Neural cell (in vitro differentiated cells): ENCODE data around the gene MYL7. TPM values are rescaled to one million over a fixed set of nuclear protein-coding genes. Genes with fewer than 3 reads are reported as not detected.

ENCODE experiments used
- H2AFZ ChIP-seq: fragments of 200-600, 300-800 bp; sonication (generic), shearing (Covaris generic); 2 replicates; pipeline ENCODE4 v1.6.0; 2014; ENCODE audit warnings: low read depth, mild to moderate bottlenecking, antibody characterized with exemption, low read length, moderate library complexity
- H3F3A ChIP-seq: fragments of 200-600 bp; shearing (Covaris generic); 2 replicates; pipeline ENCODE4 v1.6.1; 2016; ENCODE audit warnings: mild to moderate bottlenecking, moderate library complexity, mixed read lengths, antibody characterized with exemption, low read length; ENCODE audit not compliant: insufficient read depth, poor library complexity, severe bottlenecking
- H3K27ac ChIP-seq: fragments of 200-600, 300-800 bp; sonication (generic), shearing (Covaris generic); 2 replicates; pipeline ENCODE4 v1.5.1; 2014; ENCODE audit warnings: mild to moderate bottlenecking, low read length, moderate library complexity
- H3K27me3 ChIP-seq: fragments of 300-800, 200-600 bp; sonication (generic), shearing (Covaris generic); 2 replicates; pipeline ENCODE4 v1.6.0; 2014; ENCODE audit warnings: mild to moderate bottlenecking, low read depth, low read length, moderate library complexity; ENCODE audit not compliant: insufficient read depth
- H3K36me3 ChIP-seq: fragments of 300-800, 200-600 bp; sonication (generic), shearing (Covaris generic); 2 replicates; pipeline ENCODE4 v1.5.1; 2014; ENCODE audit warnings: mild to moderate bottlenecking, antibody characterized with exemption, low read length, moderate library complexity; ENCODE audit not compliant: insufficient read depth
- H3K4me2 ChIP-seq: fragments of 300-800, 200-600 bp; sonication (generic), shearing (Covaris generic); 2 replicates; pipeline ENCODE4 v1.6.0; 2014; ENCODE audit warnings: mild to moderate bottlenecking, low read length
- H3K4me3 ChIP-seq: fragments of 300-800, 200-600 bp; sonication (generic), shearing (Covaris generic); 2 replicates; pipeline ENCODE4 v1.5.1; 2014; ENCODE audit warnings: mild to moderate bottlenecking, low read length, moderate library complexity
- H3K79me2 ChIP-seq: fragments of 200-600 bp; shearing (Covaris generic); replicated peaks from 2 replicates; pipeline ENCODE4 v1.6.0; 2014; ENCODE audit warnings: mild to moderate bottlenecking, low read length, moderate library complexity; ENCODE audit not compliant: insufficient read depth
- H3K9ac ChIP-seq: fragments of 300-800, 200-600 bp; sonication (generic), shearing (Covaris generic); 2 replicates; pipeline ENCODE4 v1.6.1; 2016; ENCODE audit warnings: mild to moderate bottlenecking, low read length, mixed read lengths
- H3K9me2 ChIP-seq: fragments of 200-600 bp; shearing (Covaris generic); 2 replicates; pipeline ENCODE4 v1.6.1; 2016; ENCODE audit warnings: mild to moderate bottlenecking, low read length, mixed read lengths; ENCODE audit not compliant: insufficient read depth
- H3K9me3 ChIP-seq: fragments of 200-600, 300-800 bp; sonication (generic), shearing (Covaris generic); 2 replicates; pipeline ENCODE4 v1.6.1; 2016; ENCODE audit warnings: mild to moderate bottlenecking, mixed run types, low read length, moderate library complexity, mixed read lengths
- H4K20me1 ChIP-seq: fragments of 200-600 bp; shearing (Covaris generic); 2 replicates; pipeline ENCODE4 v1.6.1; 2016; ENCODE audit warnings: mild to moderate bottlenecking, mixed run types; ENCODE audit not compliant: insufficient read depth
- EP300 ChIP-seq: fragments of 450-650 bp; conservative IDR thresholded peaks from 2 replicates; pipeline ENCODE4 v1.6.1; 2014; ENCODE audit warnings: antibody characterized with exemption, mild to moderate bottlenecking, moderate library complexity; ENCODE audit not compliant: poor library complexity, severe bottlenecking
- EZH2 ChIP-seq: fragments of 200-600, 300-800 bp; shearing (Covaris generic), sonication (generic); IDR thresholded peaks from 2 replicates; pipeline ENCODE4 v1.6.1; 2014; ENCODE audit warnings: antibody characterized with exemption, low read length, borderline replicate concordance, mild to moderate bottlenecking; ENCODE audit not compliant: insufficient read depth, poor library complexity, severe bottlenecking
- MXI1 ChIP-seq: fragments of 450-650 bp; conservative IDR thresholded peaks from 2 replicates; pipeline ENCODE4 v1.6.1; 2014; ENCODE audit warnings: antibody characterized with exemption, mild to moderate bottlenecking; ENCODE audit not compliant: poor library complexity, severe bottlenecking
- POLR2AphosphoS5 ChIP-seq: IDR thresholded peaks from 2 replicates; pipeline ENCODE4 v1.6.1; 2012
- RAD21 ChIP-seq: fragments of 450-650 bp; conservative IDR thresholded peaks from 2 replicates; pipeline ENCODE4 v1.6.1; 2014; ENCODE audit warnings: antibody characterized with exemption, mild to moderate bottlenecking, moderate library complexity
- REST ChIP-seq: IDR thresholded peaks from 2 replicates; pipeline ENCODE4 v1.6.1; 2012; ENCODE audit warnings: borderline replicate concordance
- SMC3 ChIP-seq: fragments of 450-650 bp; conservative IDR thresholded peaks from 2 replicates; pipeline ENCODE4 v1.6.1; 2014; ENCODE audit warnings: antibody characterized with exemption, mild to moderate bottlenecking, moderate library complexity; ENCODE audit not compliant: poor library complexity
- TAF1 ChIP-seq: IDR thresholded peaks from 2 replicates; pipeline ENCODE4 v1.6.1; 2012; ENCODE audit warnings: low read depth
- polyA plus RNA-seq: library from polyadenylated mRNA; depleted of rRNA; stranded (reverse); fragments of >200 nt; gene quantifications from 2 replicates; pipeline ENCODE4 v1.2.3, GENCODE V29; 2014
- TF ChIP-seq, protein P1 (sequence below): fragments of 450-650 bp; IDR thresholded peaks from 2 replicates; pipeline ENCODE4 v1.5.1; 2014; ENCODE audit warnings: antibody characterized with exemption, mild to moderate bottlenecking, moderate library complexity; ENCODE audit not compliant: poor library complexity, severe bottlenecking

The MYL7 gene
- polyA plus RNA-seq, 1 donor from 2014 or later: 0.76 TPM

DNA sequence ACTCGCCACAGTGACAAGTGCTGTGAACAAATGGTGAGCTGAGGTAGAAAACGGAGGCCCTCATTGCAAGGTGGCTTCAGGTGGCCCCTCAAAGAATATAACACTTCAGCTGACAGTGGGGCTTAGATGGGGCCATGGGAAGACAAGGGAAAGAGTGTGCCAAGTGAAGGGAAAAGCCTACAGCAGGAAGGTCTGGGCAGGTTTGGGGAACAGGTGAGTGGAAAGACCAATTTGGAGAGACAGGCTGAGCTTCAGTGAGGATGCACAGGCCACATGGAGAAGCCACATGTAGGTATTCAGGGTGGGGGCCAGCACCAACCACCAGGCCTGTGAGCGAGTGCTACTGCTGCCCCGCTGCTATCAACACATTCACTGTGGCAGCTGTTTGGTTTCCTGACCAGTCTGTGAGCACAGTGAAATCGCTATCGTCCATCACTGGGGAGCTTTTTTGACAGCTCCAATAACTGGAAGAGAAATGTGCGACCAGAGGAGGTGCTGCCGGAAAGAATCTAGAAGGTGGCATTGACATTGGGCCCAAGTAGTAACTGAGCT, 21.2 kb downstream of the MYL7 start:
- H2AFZ ChIP-seq: no peak overlapping the region
- H3K36me3 ChIP-seq: no peaks in the 10 kb centered on the region
- H3K4me2 ChIP-seq: no peak overlapping the region

GRCh38 chr7:44117801-44118429, 23.2 kb downstream of the MYL7 start:
- no peaks in the 10 kb centered on the region for H3K9me2 ChIP-seq
- no peak overlapping the region for H2AFZ ChIP-seq
- no peaks in the 10 kb centered on the region for H3K9me3 ChIP-seq
- peaks cover 11% of the 10 kb centered on the region for H3K79me2 ChIP-seq
- H3K27me3 ChIP-seq: no peaks in the 10 kb centered on the region
- no peaks in the 10 kb centered on the region for H3K36me3 ChIP-seq
- H3K4me2 ChIP-seq: no peak overlapping the region
- H4K20me1 ChIP-seq: no peaks in the 10 kb centered on the region
- H3F3A ChIP-seq: no peaks in the 10 kb centered on the region
- no peak overlapping the region for H3K9ac ChIP-seq
- H3K4me3 ChIP-seq: no peak overlapping the region
- no peak for TF ChIP-seq REST
- no peak for TF ChIP-seq TAF1
- no peak for TF ChIP-seq EP300
- no peak for TF ChIP-seq MXI1
- no peak for TF ChIP-seq SMC3
- TF ChIP-seq POLR2AphosphoS5: no peak
- no peak overlapping the region for H3K27ac ChIP-seq

More for the DNA sequence above, 21.2 kb downstream of the MYL7 start:
- no peaks in the 10 kb centered on the region for H3F3A ChIP-seq
- TF ChIP-seq, protein P1, sequence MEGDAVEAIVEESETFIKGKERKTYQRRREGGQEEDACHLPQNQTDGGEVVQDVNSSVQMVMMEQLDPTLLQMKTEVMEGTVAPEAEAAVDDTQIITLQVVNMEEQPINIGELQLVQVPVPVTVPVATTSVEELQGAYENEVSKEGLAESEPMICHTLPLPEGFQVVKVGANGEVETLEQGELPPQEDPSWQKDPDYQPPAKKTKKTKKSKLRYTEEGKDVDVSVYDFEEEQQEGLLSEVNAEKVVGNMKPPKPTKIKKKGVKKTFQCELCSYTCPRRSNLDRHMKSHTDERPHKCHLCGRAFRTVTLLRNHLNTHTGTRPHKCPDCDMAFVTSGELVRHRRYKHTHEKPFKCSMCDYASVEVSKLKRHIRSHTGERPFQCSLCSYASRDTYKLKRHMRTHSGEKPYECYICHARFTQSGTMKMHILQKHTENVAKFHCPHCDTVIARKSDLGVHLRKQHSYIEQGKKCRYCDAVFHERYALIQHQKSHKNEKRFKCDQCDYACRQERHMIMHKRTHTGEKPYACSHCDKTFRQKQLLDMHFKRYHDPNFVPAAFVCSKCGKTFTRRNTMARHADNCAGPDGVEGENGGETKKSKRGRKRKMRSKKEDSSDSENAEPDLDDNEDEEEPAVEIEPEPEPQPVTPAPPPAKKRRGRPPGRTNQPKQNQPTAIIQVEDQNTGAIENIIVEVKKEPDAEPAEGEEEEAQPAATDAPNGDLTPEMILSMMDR: no peak
- TF ChIP-seq REST: no peak
- no peak for TF ChIP-seq SMC3
- TF ChIP-seq EZH2: no peak
- TF ChIP-seq POLR2AphosphoS5: no peak
- TF ChIP-seq MXI1: no peak
- no peak for TF ChIP-seq RAD21
- TF ChIP-seq EP300: no peak
- TF ChIP-seq TAF1: no peak
- H3K27ac ChIP-seq: no peak overlapping the region
- H3K79me2 ChIP-seq: peaks cover 14% of the 10 kb centered on the region
- H3K9me2 ChIP-seq: no peaks in the 10 kb centered on the region
- H4K20me1 ChIP-seq: no peaks in the 10 kb centered on the region
- no peak overlapping the region for H3K9ac ChIP-seq
- H3K27me3 ChIP-seq: no peaks in the 10 kb centered on the region
- H3K9me3 ChIP-seq: no peaks in the 10 kb centered on the region
- no peak overlapping the region for H3K4me3 ChIP-seq
